Measurements from ENCODE around the gene CORO2B. TPM values are rescaled to one million over a fixed set of nuclear protein-coding genes. Genes with fewer than 3 reads are reported as not detected.

CORO2B gene
- total and polyA plus RNA-seq, 2 of the 13 experiments (the other 11 are each of a cell fraction or from before 2014, with no cell fraction given): 0.35 to 0.63 TPM

- Histone ChIP-seq H3K79me2 (ENCODE audit: insufficient read depth, low read length) (no peaks in the 10 kb centered on the region), H3K9me3 (ENCODE audit: low read length) (no peaks in the 10 kb centered on the region), H3K27ac (ENCODE audit: extremely low read length, insufficient read depth, low read length) (no peak overlapping the region), H2AFZ (ENCODE audit: low read length) (no peak overlapping the region), H3K27me3 (ENCODE audit: control insufficient read depth in 1 of 2, insufficient read depth in 2 of 2, low read length in 2 of 2) (peaks cover 4 to 33% of the 10 kb centered on the region in 2 experiments; a peak in 3 of 5 replicates), H3K4me1 (ENCODE audit: insufficient read depth, low read length) (no peaks in the 10 kb centered on the region), H3K4me3 (replicated peaks in 1 of 3; ENCODE audit: insufficient read depth in 1 of 3, low read depth in 2 of 3, low read length in 3 of 3) (no peak overlapping the region), H3K4me2 (ENCODE audit: low read depth, low read length) (no peak overlapping the region), H3K36me3 (replicated peaks in 1 of 2; ENCODE audit: control insufficient read depth in 1 of 2, insufficient read depth in 2 of 2, low read length in 2 of 2) (no peaks in the 10 kb centered on the region), H4K20me1 (ENCODE audit: insufficient read depth, low read length) (no peaks in the 10 kb centered on the region), H3K9ac (ENCODE audit: insufficient read depth, low read depth, low read length) (no peak overlapping the region)
- in situ Hi-C loops (cut with HindIII; ENCODE audit: extremely low pct_ligation_motif_present, low pct_unique_long_range_greater_than_20kb) (no loop called here), intact Hi-C loops (cut with micrococcal nuclease; ENCODE audit: unreplicated experiment) (no loop called here)
- WGBS (ENCODE audit: low lambda C conversion rate): 0% methylated on average over 2 of the region's 3 CpGs
- BruUV-seq (replicated peaks): no TSS peak
- ATAC-seq (no peak), FAIRE-seq (no peak), DNase-seq (ENCODE audit: low spot score) (no peak)
- no peak for TF ChIP-seq ZNF160 (CRISPR knock-in tag; IDR thresholded peaks at IDR 0.05)
- no peak for TF ChIP-seq RAD51 (IDR thresholded peaks at IDR 0.05; ENCODE audit: borderline replicate concordance)
- TF ChIP-seq ZNF546 (CRISPR knock-in tag; conservative IDR thresholded peaks at IDR 0.05): no peak
- TF ChIP-seq ZBTB26 (CRISPR knock-in tag; IDR thresholded peaks at IDR 0.05; ENCODE audit: borderline replicate concordance): no peak
- CTCF ChIA-PET (ENCODE audit: low intra/inter-chr PET ratio, low total read pairs): no interaction called here
- POLR2A ChIA-PET: no interaction called here
Measured at GRCh38 chr15:68717951-68718350, 139.2 kb downstream of the CORO2B start.

- H3K27me3 ChIP-seq (ENCODE audit: control insufficient read depth in 1 of 2, insufficient read depth in 2 of 2, low read length in 2 of 2): peaks cover 4 to 33% of the 10 kb centered on the region in 2 experiments; a peak in 3 of 5 replicates
- H3K79me2 ChIP-seq (ENCODE audit: insufficient read depth, low read length): no peaks in the 10 kb centered on the region
- DNase-seq (ENCODE audit: low spot score) (no peak), FAIRE-seq (no peak), ATAC-seq (no peak)
- no peak overlapping the region for H2AFZ ChIP-seq (ENCODE audit: low read length)
- H3K9me3 ChIP-seq (ENCODE audit: low read length): no peaks in the 10 kb centered on the region
- no TSS peak for BruUV-seq (replicated peaks)
- no peak overlapping the region for H3K4me3 ChIP-seq (replicated peaks in 1 of 3; ENCODE audit: insufficient read depth in 1 of 3, low read depth in 2 of 3, low read length in 3 of 3)
- in situ Hi-C loops (cut with HindIII; ENCODE audit: extremely low pct_ligation_motif_present, low pct_unique_long_range_greater_than_20kb): no loop called here
- no peaks in the 10 kb centered on the region for H3K4me1 ChIP-seq (ENCODE audit: insufficient read depth, low read length)
- intact Hi-C loops (cut with micrococcal nuclease; ENCODE audit: unreplicated experiment): no loop called here
- POLR2A ChIA-PET: no interaction called here
- no peaks in the 10 kb centered on the region for H3K36me3 ChIP-seq (replicated peaks in 1 of 2; ENCODE audit: control insufficient read depth in 1 of 2, insufficient read depth in 2 of 2, low read length in 2 of 2)
- WGBS (ENCODE audit: low lambda C conversion rate): 13% methylated on average over 4 of the region's 12 CpGs
- CTCF ChIA-PET (ENCODE audit: low intra/inter-chr PET ratio, low total read pairs): no interaction called here
- TF ChIP-seq FLYWCH1 (CRISPR knock-in tag; IDR thresholded peaks at IDR 0.05) (no peak), KLF6 (CRISPR knock-in tag; IDR thresholded peaks at IDR 0.05) (no peak), PCBP2 (optimal IDR thresholded peaks at IDR 0.05; ENCODE audit: low read depth, low read length, poor library complexity, severe bottlenecking) (no peak), ZFYVE20 (CRISPR knock-in tag; IDR thresholded peaks at IDR 0.05; ENCODE audit: borderline replicate concordance, low read depth) (no peak), CC2D1A (CRISPR knock-in tag; IDR thresholded peaks at IDR 0.05) (no peak), TRIM22 (IDR thresholded peaks at IDR 0.05) (no peak)
- H3K27ac ChIP-seq (ENCODE audit: extremely low read length, insufficient read depth, low read length): no peak overlapping the region
- no peaks in the 10 kb centered on the region for H4K20me1 ChIP-seq (ENCODE audit: insufficient read depth, low read length)
- no peak overlapping the region for H3K9ac ChIP-seq (ENCODE audit: insufficient read depth, low read depth, low read length)
- no peak overlapping the region for H3K4me2 ChIP-seq (ENCODE audit: low read depth, low read length)
Measured at GRCh38 chr15:68718468-68718867, 139.7 kb downstream of the CORO2B start.

All from HepG2 (cell line).